GM20000 (cell line): ENCODE results near the gene UBE2G1.
A peak's percentile ranks its signal among the peaks of the same experiment; 100 is the strongest.
"Not testable (repeated sequence)": the region's sequence is repeated elsewhere in the genome, so short reads cannot be mapped to it uniquely, and the experiment has no call there.

ENCODE experiments used
- DNase-seq: peaks from one replicate; pipeline ENCODE4 v3.0.0; 2012; ENCODE audit warnings: low spot score
- TF ChIP-seq, protein P1 (sequence below): IDR thresholded peaks from 2 replicates; pipeline ENCODE4 v1.5.1; 2012; ENCODE audit warnings: mild to moderate bottlenecking, control low read depth; ENCODE audit errors: extremely low read depth, missing control alignments

The UBE2G1 gene

DNA sequence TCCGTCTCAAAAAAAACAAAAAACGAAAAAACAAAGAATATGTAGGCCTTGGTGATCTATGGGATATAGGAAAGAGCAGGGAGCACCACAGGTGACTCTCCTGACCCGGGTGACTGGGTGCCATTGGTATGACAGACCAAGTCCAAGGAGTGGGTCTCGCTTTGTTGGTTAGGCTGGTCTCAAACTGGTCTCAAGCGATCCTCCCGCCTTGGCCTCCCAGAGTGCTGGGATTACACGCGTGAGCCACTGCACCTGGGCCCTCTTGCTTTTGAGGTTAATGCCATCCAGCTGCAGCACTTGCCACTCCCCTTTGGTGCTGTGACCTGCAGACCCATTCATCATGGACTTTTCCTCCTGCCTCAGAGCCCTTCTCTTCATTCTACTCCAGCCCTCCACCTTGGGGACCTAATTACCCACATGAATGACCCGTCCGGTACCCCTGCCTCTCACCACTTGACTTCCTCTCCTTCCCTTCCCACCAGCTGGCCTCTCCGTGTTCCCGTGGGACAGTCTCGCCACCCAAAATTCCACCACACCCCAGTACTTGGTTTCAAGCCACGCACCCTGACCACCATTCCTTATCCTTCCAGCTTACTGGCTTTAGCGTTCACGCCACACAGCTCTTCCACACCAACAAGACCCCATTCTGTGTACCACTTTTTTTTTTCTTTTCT is 3.2 kb upstream of the UBE2G1 start:
- no peak for DNase-seq
- TF ChIP-seq, protein P1, sequence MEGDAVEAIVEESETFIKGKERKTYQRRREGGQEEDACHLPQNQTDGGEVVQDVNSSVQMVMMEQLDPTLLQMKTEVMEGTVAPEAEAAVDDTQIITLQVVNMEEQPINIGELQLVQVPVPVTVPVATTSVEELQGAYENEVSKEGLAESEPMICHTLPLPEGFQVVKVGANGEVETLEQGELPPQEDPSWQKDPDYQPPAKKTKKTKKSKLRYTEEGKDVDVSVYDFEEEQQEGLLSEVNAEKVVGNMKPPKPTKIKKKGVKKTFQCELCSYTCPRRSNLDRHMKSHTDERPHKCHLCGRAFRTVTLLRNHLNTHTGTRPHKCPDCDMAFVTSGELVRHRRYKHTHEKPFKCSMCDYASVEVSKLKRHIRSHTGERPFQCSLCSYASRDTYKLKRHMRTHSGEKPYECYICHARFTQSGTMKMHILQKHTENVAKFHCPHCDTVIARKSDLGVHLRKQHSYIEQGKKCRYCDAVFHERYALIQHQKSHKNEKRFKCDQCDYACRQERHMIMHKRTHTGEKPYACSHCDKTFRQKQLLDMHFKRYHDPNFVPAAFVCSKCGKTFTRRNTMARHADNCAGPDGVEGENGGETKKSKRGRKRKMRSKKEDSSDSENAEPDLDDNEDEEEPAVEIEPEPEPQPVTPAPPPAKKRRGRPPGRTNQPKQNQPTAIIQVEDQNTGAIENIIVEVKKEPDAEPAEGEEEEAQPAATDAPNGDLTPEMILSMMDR: no peak

- no peak for DNase-seq
- TF ChIP-seq, protein P1: no peak
These were observed 1.9 kb upstream of the UBE2G1 start for GRCh38 chr17:4368341-4368740.

- DNase-seq: not testable (repeated sequence)
These were observed 702 bp upstream of the UBE2G1 start for GRCh38 chr17:4367177-4367576.

GRCh38 chr17:4365628-4366326 is 698 bp downstream of the UBE2G1 start:
- no peak for DNase-seq
- TF ChIP-seq, protein P1: no peak

DNA sequence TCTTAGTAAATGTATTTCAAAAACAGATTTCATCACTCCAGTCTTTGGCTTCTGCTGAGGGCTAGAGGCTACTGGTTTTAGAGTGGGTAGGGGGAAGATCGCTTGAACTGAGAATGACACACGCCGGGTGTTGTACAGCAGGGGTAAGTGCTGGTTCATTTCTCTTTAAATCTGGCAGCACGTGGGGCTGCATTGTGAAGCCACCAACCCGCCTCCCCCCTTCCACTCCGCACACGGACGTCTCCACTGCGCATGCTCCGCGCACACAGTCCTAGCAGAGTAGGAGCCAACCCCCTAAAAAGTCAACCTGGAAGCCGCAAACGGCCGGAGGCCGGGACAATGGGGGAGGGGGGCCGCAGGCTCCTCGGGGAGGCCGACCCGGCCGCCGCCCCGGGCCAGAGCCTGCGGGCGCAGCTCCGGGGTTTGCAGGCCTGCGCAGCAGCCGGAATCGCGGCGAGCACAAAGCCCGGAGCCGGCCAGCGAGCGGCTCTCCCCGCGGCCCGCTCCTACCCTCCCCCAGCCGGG is 1.3 kb downstream of the UBE2G1 start:
- peak; percentile 93 for DNase-seq
- TF ChIP-seq, protein P1: no peak

- DNase-seq: no peak
- TF ChIP-seq, protein P1: no peak
These were observed 1.8 kb downstream of the UBE2G1 start for GRCh38 chr17:4364622-4365041.

- DNase-seq: no peak
These were observed 4.3 kb downstream of the UBE2G1 start for GRCh38 chr17:4362141-4362540.

More at GRCh38 chr17:4362141-4362540, 4.3 kb downstream of the UBE2G1 start:
- TF ChIP-seq, protein P1: no peak
